Neural cell (in vitro differentiated cells): ENCODE measurements around the gene ATMIN. TPM values are rescaled to one million over a fixed set of nuclear protein-coding genes. Genes with fewer than 3 reads are reported as not detected.

Experiments used
- H2AFZ ChIP-seq: fragments of 200-600, 300-800 bp; sonication (generic), shearing (Covaris generic); 2 replicates; pipeline ENCODE4 v1.6.0; 2014; ENCODE audit warnings: low read depth, mild to moderate bottlenecking, antibody characterized with exemption, low read length, moderate library complexity
- H3F3A ChIP-seq: fragments of 200-600 bp; shearing (Covaris generic); 2 replicates; pipeline ENCODE4 v1.6.1; 2016; ENCODE audit warnings: mild to moderate bottlenecking, moderate library complexity, mixed read lengths, antibody characterized with exemption, low read length; ENCODE audit not compliant: insufficient read depth, poor library complexity, severe bottlenecking
- H3K27ac ChIP-seq: fragments of 200-600, 300-800 bp; sonication (generic), shearing (Covaris generic); 2 replicates; pipeline ENCODE4 v1.5.1; 2014; ENCODE audit warnings: mild to moderate bottlenecking, low read length, moderate library complexity
- H3K27me3 ChIP-seq: fragments of 300-800, 200-600 bp; sonication (generic), shearing (Covaris generic); 2 replicates; pipeline ENCODE4 v1.6.0; 2014; ENCODE audit warnings: mild to moderate bottlenecking, low read depth, low read length, moderate library complexity; ENCODE audit not compliant: insufficient read depth
- H3K36me3 ChIP-seq: fragments of 300-800, 200-600 bp; sonication (generic), shearing (Covaris generic); 2 replicates; pipeline ENCODE4 v1.5.1; 2014; ENCODE audit warnings: mild to moderate bottlenecking, antibody characterized with exemption, low read length, moderate library complexity; ENCODE audit not compliant: insufficient read depth
- H3K4me2 ChIP-seq: fragments of 300-800, 200-600 bp; sonication (generic), shearing (Covaris generic); 2 replicates; pipeline ENCODE4 v1.6.0; 2014; ENCODE audit warnings: mild to moderate bottlenecking, low read length
- H3K4me3 ChIP-seq: fragments of 300-800, 200-600 bp; sonication (generic), shearing (Covaris generic); 2 replicates; pipeline ENCODE4 v1.5.1; 2014; ENCODE audit warnings: mild to moderate bottlenecking, low read length, moderate library complexity
- H3K79me2 ChIP-seq: fragments of 200-600 bp; shearing (Covaris generic); replicated peaks from 2 replicates; pipeline ENCODE4 v1.6.0; 2014; ENCODE audit warnings: mild to moderate bottlenecking, low read length, moderate library complexity; ENCODE audit not compliant: insufficient read depth
- H3K9ac ChIP-seq: fragments of 300-800, 200-600 bp; sonication (generic), shearing (Covaris generic); 2 replicates; pipeline ENCODE4 v1.6.1; 2016; ENCODE audit warnings: mild to moderate bottlenecking, low read length, mixed read lengths
- H3K9me2 ChIP-seq: fragments of 200-600 bp; shearing (Covaris generic); 2 replicates; pipeline ENCODE4 v1.6.1; 2016; ENCODE audit warnings: mild to moderate bottlenecking, low read length, mixed read lengths; ENCODE audit not compliant: insufficient read depth
- H3K9me3 ChIP-seq: fragments of 200-600, 300-800 bp; sonication (generic), shearing (Covaris generic); 2 replicates; pipeline ENCODE4 v1.6.1; 2016; ENCODE audit warnings: mild to moderate bottlenecking, mixed run types, low read length, moderate library complexity, mixed read lengths
- H4K20me1 ChIP-seq: fragments of 200-600 bp; shearing (Covaris generic); 2 replicates; pipeline ENCODE4 v1.6.1; 2016; ENCODE audit warnings: mild to moderate bottlenecking, mixed run types; ENCODE audit not compliant: insufficient read depth
- CTCF ChIP-seq: fragments of 450-650 bp; IDR thresholded peaks from 2 replicates; pipeline ENCODE4 v1.5.1; 2014; ENCODE audit warnings: antibody characterized with exemption, mild to moderate bottlenecking, moderate library complexity; ENCODE audit not compliant: poor library complexity, severe bottlenecking
- EP300 ChIP-seq: fragments of 450-650 bp; conservative IDR thresholded peaks from 2 replicates; pipeline ENCODE4 v1.6.1; 2014; ENCODE audit warnings: antibody characterized with exemption, mild to moderate bottlenecking, moderate library complexity; ENCODE audit not compliant: poor library complexity, severe bottlenecking
- EZH2 ChIP-seq: fragments of 200-600, 300-800 bp; shearing (Covaris generic), sonication (generic); IDR thresholded peaks from 2 replicates; pipeline ENCODE4 v1.6.1; 2014; ENCODE audit warnings: antibody characterized with exemption, low read length, borderline replicate concordance, mild to moderate bottlenecking; ENCODE audit not compliant: insufficient read depth, poor library complexity, severe bottlenecking
- MXI1 ChIP-seq: fragments of 450-650 bp; conservative IDR thresholded peaks from 2 replicates; pipeline ENCODE4 v1.6.1; 2014; ENCODE audit warnings: antibody characterized with exemption, mild to moderate bottlenecking; ENCODE audit not compliant: poor library complexity, severe bottlenecking
- POLR2AphosphoS5 ChIP-seq: IDR thresholded peaks from 2 replicates; pipeline ENCODE4 v1.6.1; 2012
- RAD21 ChIP-seq: fragments of 450-650 bp; conservative IDR thresholded peaks from 2 replicates; pipeline ENCODE4 v1.6.1; 2014; ENCODE audit warnings: antibody characterized with exemption, mild to moderate bottlenecking, moderate library complexity
- SMC3 ChIP-seq: fragments of 450-650 bp; conservative IDR thresholded peaks from 2 replicates; pipeline ENCODE4 v1.6.1; 2014; ENCODE audit warnings: antibody characterized with exemption, mild to moderate bottlenecking, moderate library complexity; ENCODE audit not compliant: poor library complexity
- TAF1 ChIP-seq: IDR thresholded peaks from 2 replicates; pipeline ENCODE4 v1.6.1; 2012; ENCODE audit warnings: low read depth
- polyA plus RNA-seq: library from polyadenylated mRNA; depleted of rRNA; stranded (reverse); fragments of >200 nt; gene quantifications from 2 replicates; pipeline ENCODE4 v1.2.3, GENCODE V29; 2014
- TF ChIP-seq, protein P1 (sequence below): IDR thresholded peaks from 2 replicates; pipeline ENCODE4 v1.6.1; 2012; ENCODE audit warnings: borderline replicate concordance

ATMIN gene
- polyA plus RNA-seq, 1 donor from 2014 or later: 62.3 TPM

DNA sequence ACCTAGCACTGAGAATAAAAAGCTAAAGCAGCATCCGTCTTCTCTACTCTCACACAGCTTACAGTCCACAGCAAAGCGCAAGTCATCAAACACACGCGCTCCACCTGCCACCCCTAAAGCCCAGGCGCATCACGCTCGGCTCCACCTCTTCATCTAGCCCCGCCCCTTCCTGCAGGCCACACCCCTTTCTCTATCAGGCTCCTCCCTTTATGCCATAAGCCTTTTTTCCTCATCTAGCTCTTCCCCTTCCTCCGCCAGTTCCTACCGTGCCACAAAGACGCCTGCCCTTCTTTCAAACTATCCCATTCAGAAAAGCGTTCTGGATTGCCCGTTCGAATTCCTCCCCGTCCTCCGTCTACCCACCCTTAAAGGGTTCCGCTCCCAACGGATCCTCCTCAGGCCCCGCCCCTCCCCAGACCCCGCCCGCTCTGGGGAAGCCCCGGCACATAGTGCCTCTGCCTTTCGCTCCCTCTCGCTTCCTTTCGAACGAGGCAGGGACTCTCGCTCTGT, 41.0 kb downstream of the ATMIN start:
- Histone ChIP-seq H4K20me1 (no peaks in the 10 kb centered on the region), H3K4me3 (peak overlapping the region; percentile 87), H3K4me2 (peak overlapping the region; percentile 65), H3K9me3 (no peaks in the 10 kb centered on the region), H3K9me2 (no peaks in the 10 kb centered on the region), H3K9ac (peak overlapping the region; percentile 96), H3K79me2 (peaks cover 6% of the 10 kb centered on the region), H2AFZ (peak overlapping the region; percentile 98), H3K27me3 (no peaks in the 10 kb centered on the region), H3K27ac (peak overlapping the region; percentile 99), H3K36me3 (no peaks in the 10 kb centered on the region), H3F3A (no peaks in the 10 kb centered on the region)
- no peak for TF ChIP-seq SMC3
- no peak for TF ChIP-seq TAF1
- TF ChIP-seq, protein P1, sequence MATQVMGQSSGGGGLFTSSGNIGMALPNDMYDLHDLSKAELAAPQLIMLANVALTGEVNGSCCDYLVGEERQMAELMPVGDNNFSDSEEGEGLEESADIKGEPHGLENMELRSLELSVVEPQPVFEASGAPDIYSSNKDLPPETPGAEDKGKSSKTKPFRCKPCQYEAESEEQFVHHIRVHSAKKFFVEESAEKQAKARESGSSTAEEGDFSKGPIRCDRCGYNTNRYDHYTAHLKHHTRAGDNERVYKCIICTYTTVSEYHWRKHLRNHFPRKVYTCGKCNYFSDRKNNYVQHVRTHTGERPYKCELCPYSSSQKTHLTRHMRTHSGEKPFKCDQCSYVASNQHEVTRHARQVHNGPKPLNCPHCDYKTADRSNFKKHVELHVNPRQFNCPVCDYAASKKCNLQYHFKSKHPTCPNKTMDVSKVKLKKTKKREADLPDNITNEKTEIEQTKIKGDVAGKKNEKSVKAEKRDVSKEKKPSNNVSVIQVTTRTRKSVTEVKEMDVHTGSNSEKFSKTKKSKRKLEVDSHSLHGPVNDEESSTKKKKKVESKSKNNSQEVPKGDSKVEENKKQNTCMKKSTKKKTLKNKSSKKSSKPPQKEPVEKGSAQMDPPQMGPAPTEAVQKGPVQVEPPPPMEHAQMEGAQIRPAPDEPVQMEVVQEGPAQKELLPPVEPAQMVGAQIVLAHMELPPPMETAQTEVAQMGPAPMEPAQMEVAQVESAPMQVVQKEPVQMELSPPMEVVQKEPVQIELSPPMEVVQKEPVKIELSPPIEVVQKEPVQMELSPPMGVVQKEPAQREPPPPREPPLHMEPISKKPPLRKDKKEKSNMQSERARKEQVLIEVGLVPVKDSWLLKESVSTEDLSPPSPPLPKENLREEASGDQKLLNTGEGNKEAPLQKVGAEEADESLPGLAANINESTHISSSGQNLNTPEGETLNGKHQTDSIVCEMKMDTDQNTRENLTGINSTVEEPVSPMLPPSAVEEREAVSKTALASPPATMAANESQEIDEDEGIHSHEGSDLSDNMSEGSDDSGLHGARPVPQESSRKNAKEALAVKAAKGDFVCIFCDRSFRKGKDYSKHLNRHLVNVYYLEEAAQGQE: no peak
- no peak for TF ChIP-seq CTCF
- no peak for TF ChIP-seq EZH2
- TF ChIP-seq EP300: no peak
- no peak for TF ChIP-seq POLR2AphosphoS5
- no peak for TF ChIP-seq RAD21
- no peak for TF ChIP-seq MXI1

- no peaks in the 10 kb centered on the region for H3K9me2 ChIP-seq
- H3F3A ChIP-seq: no peaks in the 10 kb centered on the region
- H3K79me2 ChIP-seq: peaks cover 6% of the 10 kb centered on the region
- H4K20me1 ChIP-seq: no peaks in the 10 kb centered on the region
- peak within 1 kb of the TSS; percentile 96 for H3K9ac ChIP-seq
- peak within 1 kb of the TSS; percentile 98 for H2AFZ ChIP-seq
- H3K27me3 ChIP-seq: no peaks in the 10 kb centered on the region
- H3K36me3 ChIP-seq: no peaks in the 10 kb centered on the region
- H3K27ac ChIP-seq: peak within 1 kb of the TSS; percentile 99
- H3K4me2 ChIP-seq: peak within 1 kb of the TSS; percentile 92
- TF ChIP-seq EP300 (peak; percentile 57), MXI1 (peak; percentile 93), RAD21 (no peak), TAF1 (peak; percentile 75), CTCF (no peak), POLR2AphosphoS5 (peak; percentile 98), EZH2 (no peak), SMC3 (peak; percentile 13)
- TF ChIP-seq, protein P1: peak; percentile 96
- H3K9me3 ChIP-seq: no peaks in the 10 kb centered on the region
- peak within 1 kb of the TSS; percentile 87 for H3K4me3 ChIP-seq
Measured at GRCh38 chr16:81077076-81077940, 41.7 kb downstream of the ATMIN start, which contains the start of gene C16orf46. TSS of gene C16orf46 (minus strand) at chr16:81077238. CDS start at chr16:81063955, 13,283 bp downstream.
